ENCODE data around the gene RPAIN.
"Not testable (repeated sequence)": the region's sequence is repeated elsewhere in the genome, so short reads cannot be mapped to it uniquely, and the experiment has no call there.

GRCh38 chr17:5431234-5431633, 11.3 kb downstream of the RPAIN start:
- TF ChIP-seq POLR2A (IDR thresholded peaks at IDR 0.05; ENCODE audit: low read length); GATA1 (IDR thresholded peaks at IDR 0.05; ENCODE audit: low read depth, low read length): not testable (repeated sequence)

All from erythroblast (primary cell).